GM23338 (cell line): ENCODE measurements around the gene PRPF18. TPM values are rescaled to one million over a fixed set of nuclear protein-coding genes. Genes with fewer than 3 reads are reported as not detected.
A peak's percentile ranks its signal among the peaks of the same experiment; 100 is the strongest.

Experiments used
- ATAC-seq: fragments of 200-7000 bp; cut with Tn5 transposase; 3 replicates; pipeline ENCODE4 v1.9.1; 2020
- DNase-seq: peaks from one replicate; pipeline ENCODE4 v3.0.0-alpha.2; 2015; ENCODE audit warnings: low spot score
- H2AFZ ChIP-seq: fragments of 200-600 bp; sonication (generic); 2 replicates; pipeline ENCODE4 v1.8.0; 2016; ENCODE audit warnings: antibody characterized with exemption, mild to moderate bottlenecking, moderate library complexity
- H3F3A ChIP-seq: fragments of 200-600 bp; sonication (generic); replicated peaks from 2 replicates; pipeline ENCODE4 v1.8.0; 2017; ENCODE audit warnings: antibody characterized with exemption, mixed run types, low read depth
- H3K27ac ChIP-seq: fragments of 200-600 bp; sonication (generic); 2 replicates; pipeline ENCODE4 v1.6.1; 2016; ENCODE audit warnings: low read depth
- H3K27me3 ChIP-seq: fragments of 200-600 bp; sonication (generic); 2 replicates; pipeline ENCODE4 v1.8.0; 2016; ENCODE audit warnings: mild to moderate bottlenecking, mixed run types, moderate library complexity; ENCODE audit not compliant: insufficient read depth
- H3K36me3 ChIP-seq: fragments of 200-600 bp; sonication (generic); 2 replicates; pipeline ENCODE4 v1.8.0; 2016; ENCODE audit warnings: mild to moderate bottlenecking; ENCODE audit not compliant: insufficient read depth
- H3K4me1 ChIP-seq: fragments of 200-600 bp; sonication (generic); 2 replicates; pipeline ENCODE4 v1.8.0; 2016; ENCODE audit warnings: mild to moderate bottlenecking, moderate library complexity; ENCODE audit not compliant: insufficient read depth
- H3K4me2 ChIP-seq: fragments of 200-600 bp; sonication (generic); 2 replicates; pipeline ENCODE4 v1.7.1; 2017; ENCODE audit warnings: mixed run types
- H3K4me3 ChIP-seq: fragments of 200-600 bp; sonication (generic); 2 replicates; pipeline ENCODE4 v1.6.1; 2016; ENCODE audit warnings: mixed run types
- H3K79me2 ChIP-seq: fragments of 200-600 bp; sonication (generic); replicated peaks from 2 replicates; pipeline ENCODE4 v1.8.0; 2017; ENCODE audit warnings: mild to moderate bottlenecking; ENCODE audit not compliant: insufficient read depth
- H3K9me2 ChIP-seq: fragments of 200-600 bp; sonication (generic); 2 replicates; pipeline ENCODE4 v1.8.0; 2017; ENCODE audit not compliant: insufficient read depth
- H4K20me1 ChIP-seq: fragments of 200-600 bp; sonication (generic); replicated peaks from 2 replicates; pipeline ENCODE4 v1.8.0; 2017; ENCODE audit warnings: mild to moderate bottlenecking; ENCODE audit not compliant: insufficient read depth
- H3K27ac Mint-ChIP-seq: 2 replicates; pipeline ENCODE4 v1.8.0; 2020; ENCODE audit warnings: inconsistent platforms, mild to moderate bottlenecking, moderate library complexity, mixed read lengths
- H3K27me3 Mint-ChIP-seq: 3 replicates; pipeline ENCODE4 v1.8.0; 2022; ENCODE audit warnings: low read depth, mild to moderate bottlenecking, moderate library complexity, mixed read lengths, inconsistent platforms; ENCODE audit not compliant: insufficient read depth, poor library complexity
- H3K36me3 Mint-ChIP-seq: 3 replicates; pipeline ENCODE4 v1.8.0; 2021; ENCODE audit warnings: low read depth, mild to moderate bottlenecking, inconsistent platforms, moderate library complexity, mixed read lengths
- H3K4me1 Mint-ChIP-seq: 3 replicates; pipeline ENCODE4 v1.8.0; 2020; ENCODE audit warnings: mild to moderate bottlenecking, inconsistent platforms, mixed read lengths
- H3K4me3 Mint-ChIP-seq: 3 replicates; pipeline ENCODE4 v1.8.0; 2021; ENCODE audit warnings: moderate library complexity, mild to moderate bottlenecking, inconsistent platforms, mixed read lengths
- H3K9me3 Mint-ChIP-seq: 3 replicates; pipeline ENCODE4 v1.8.0; 2020; ENCODE audit warnings: moderate library complexity, mild to moderate bottlenecking, inconsistent platforms, mixed read lengths
- POLR2AphosphoS5 ChIP-seq: IDR thresholded peaks from 2 replicates; pipeline ENCODE4 v1.6.1; 2016; ENCODE audit warnings: antibody characterized with exemption, low read depth
- ZNF331 ChIP-seq: fragments of 250-450 bp; sonication (Bioruptor Pico); IDR thresholded peaks from 2 replicates; pipeline ENCODE4 v1.5.0; 2020; ENCODE audit warnings: low read depth, mild to moderate bottlenecking, moderate library complexity
- polyA plus RNA-seq: library from polyadenylated mRNA; unstranded; fragments of >200 nt; fragmentation: Nextera tagmentation; extraction: Ambion mirVana; gene quantifications from 2 replicates; pipeline ENCODE4 v1.2.1, GENCODE V29; 2016
- total RNA-seq: library from RNA; depleted of rRNA; stranded (reverse); fragments of >200 nt; shearing (Covaris generic); gene quantifications from 2 replicates; pipeline ENCODE4 v1.2.3, GENCODE V29; 2014
- TF ChIP-seq, protein P1 (sequence below), 2 experiments: fragments of 200-600 bp in 1 of 2; sonication (generic) in 1 of 2; conservative IDR thresholded peaks; 2 replicates each; pipeline versions ENCODE4 v1.5.1 to v1.6.1; 2016 to 2017; ENCODE audit warnings: antibody characterized with exemption in 2 of 2, low read depth in 2 of 2, mild to moderate bottlenecking in 2 of 2, moderate library complexity in 1 of 2
- TF ChIP-seq, protein P2 (sequence below): IDR thresholded peaks from 2 replicates; pipeline ENCODE4 v1.6.1; 2016; ENCODE audit warnings: antibody characterized with exemption

PRPF18 gene
- total and polyA plus RNA-seq, 2 experiments from 2014 or later = 15.1 to 17.2 TPM

DNA sequence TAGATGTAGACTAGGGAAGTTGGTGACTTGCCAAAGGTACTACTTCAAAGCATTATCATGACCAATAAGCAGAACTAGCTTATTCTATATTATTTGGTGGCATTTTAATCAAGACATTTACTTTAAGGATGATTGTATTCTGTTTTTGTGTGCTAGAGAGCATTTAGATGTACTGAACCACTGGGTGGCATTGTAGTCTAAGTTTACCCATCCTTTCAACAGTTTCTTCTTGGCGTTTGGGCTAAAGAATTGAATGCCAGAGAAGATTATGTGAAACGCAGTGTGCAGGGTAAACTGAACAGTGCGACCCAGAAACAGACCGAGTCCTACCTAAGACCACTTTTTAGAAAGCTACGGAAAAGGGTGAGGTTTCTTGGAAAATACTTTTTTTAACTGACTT, 26.8 kb downstream of the PRPF18 start:
- H3K27ac Mint-ChIP-seq = no peak overlapping the region
- Histone ChIP-seq H3K4me1 (peaks cover 21% of the 10 kb centered on the region), H3K9me2 (no peaks in the 10 kb centered on the region), H3K36me3 (no peaks in the 10 kb centered on the region; the same call in 1 of the 2 replicates), H3F3A (no peaks in the 10 kb centered on the region), H3K27me3 (no peaks in the 10 kb centered on the region), H3K4me3 (no peak overlapping the region), H3K27ac (no peak overlapping the region), H3K79me2 (no peaks in the 10 kb centered on the region), H3K4me2 (no peak overlapping the region), H2AFZ (no peak overlapping the region), H4K20me1 (no peaks in the 10 kb centered on the region)
- TF ChIP-seq, protein P1, sequence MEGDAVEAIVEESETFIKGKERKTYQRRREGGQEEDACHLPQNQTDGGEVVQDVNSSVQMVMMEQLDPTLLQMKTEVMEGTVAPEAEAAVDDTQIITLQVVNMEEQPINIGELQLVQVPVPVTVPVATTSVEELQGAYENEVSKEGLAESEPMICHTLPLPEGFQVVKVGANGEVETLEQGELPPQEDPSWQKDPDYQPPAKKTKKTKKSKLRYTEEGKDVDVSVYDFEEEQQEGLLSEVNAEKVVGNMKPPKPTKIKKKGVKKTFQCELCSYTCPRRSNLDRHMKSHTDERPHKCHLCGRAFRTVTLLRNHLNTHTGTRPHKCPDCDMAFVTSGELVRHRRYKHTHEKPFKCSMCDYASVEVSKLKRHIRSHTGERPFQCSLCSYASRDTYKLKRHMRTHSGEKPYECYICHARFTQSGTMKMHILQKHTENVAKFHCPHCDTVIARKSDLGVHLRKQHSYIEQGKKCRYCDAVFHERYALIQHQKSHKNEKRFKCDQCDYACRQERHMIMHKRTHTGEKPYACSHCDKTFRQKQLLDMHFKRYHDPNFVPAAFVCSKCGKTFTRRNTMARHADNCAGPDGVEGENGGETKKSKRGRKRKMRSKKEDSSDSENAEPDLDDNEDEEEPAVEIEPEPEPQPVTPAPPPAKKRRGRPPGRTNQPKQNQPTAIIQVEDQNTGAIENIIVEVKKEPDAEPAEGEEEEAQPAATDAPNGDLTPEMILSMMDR (conservative IDR thresholded peaks at IDR 0.05; ENCODE audit: low read depth in 2 of 2) = peak; percentile 59 to 60
- no peak for TF ChIP-seq ZNF331
- peaks cover 28% of the 10 kb centered on the region for H3K4me1 Mint-ChIP-seq
- DNase-seq (peak; percentile 50), ATAC-seq (no peak; the same call in 2 of the 3 replicates)
- no peaks in the 10 kb centered on the region for H3K9me3 Mint-ChIP-seq
- H3K27me3 Mint-ChIP-seq = no peaks in the 10 kb centered on the region
- H3K36me3 Mint-ChIP-seq = peaks cover 23% of the 10 kb centered on the region; the same call in 2 of the 3 replicates
- H3K4me3 Mint-ChIP-seq = no peak overlapping the region

DNA sequence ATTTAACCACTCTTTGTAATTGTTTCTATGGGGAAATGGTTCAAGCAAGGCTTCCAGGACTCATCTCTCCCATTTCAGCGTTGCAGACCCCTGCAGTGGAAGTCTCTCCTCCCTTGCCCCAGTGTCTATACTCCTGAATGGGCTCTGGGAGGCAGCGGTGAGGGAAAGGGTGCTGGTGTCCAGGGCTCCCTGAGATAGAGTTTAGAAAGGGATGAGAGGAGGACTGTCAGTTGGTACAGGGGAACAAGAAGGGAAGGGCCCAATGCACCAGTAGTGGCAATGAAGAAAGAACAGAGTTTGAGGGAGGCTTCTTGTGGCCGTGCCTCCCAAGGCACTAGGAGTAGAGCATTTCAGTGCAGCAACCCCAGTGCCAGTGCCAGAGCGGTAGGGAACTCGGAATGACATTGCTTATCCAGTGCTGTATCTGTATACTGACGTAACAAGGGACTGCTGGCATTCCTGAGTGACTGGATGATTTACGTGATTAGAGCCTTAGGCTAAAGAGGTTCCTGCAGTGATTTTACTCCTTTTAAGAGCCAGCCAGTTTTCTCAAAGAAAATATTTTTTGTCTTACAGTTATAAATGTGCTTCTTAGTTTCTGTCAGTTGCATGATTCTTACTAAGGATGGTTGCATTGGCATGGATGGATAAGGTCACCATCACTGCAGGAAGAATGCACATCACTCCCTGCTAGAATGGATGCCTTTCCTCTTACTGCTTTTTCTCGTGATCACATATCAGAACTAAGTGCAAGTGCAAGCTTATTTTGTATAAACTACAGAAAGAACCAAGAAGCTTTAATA, 28.0 kb downstream of the PRPF18 start:
- Histone ChIP-seq H2AFZ (no peak overlapping the region), H3K27ac (peak overlapping the region; percentile 1; the same call in 1 of the 2 replicates), H3F3A (no peaks in the 10 kb centered on the region), H3K36me3 (no peaks in the 10 kb centered on the region; the same call in 1 of the 2 replicates), H3K4me3 (no peak overlapping the region), H4K20me1 (no peaks in the 10 kb centered on the region), H3K4me1 (peaks cover 20% of the 10 kb centered on the region), H3K27me3 (no peaks in the 10 kb centered on the region), H3K4me2 (peak overlapping the region; percentile 35; the same call in 1 of the 2 replicates), H3K9me2 (no peaks in the 10 kb centered on the region), H3K79me2 (no peaks in the 10 kb centered on the region)
- peak overlapping the region; percentile 77 for H3K27ac Mint-ChIP-seq
- H3K27me3 Mint-ChIP-seq = no peaks in the 10 kb centered on the region
- peaks cover 26% of the 10 kb centered on the region; the same call in 2 of the 3 replicates for H3K36me3 Mint-ChIP-seq
- TF ChIP-seq, protein P2, sequence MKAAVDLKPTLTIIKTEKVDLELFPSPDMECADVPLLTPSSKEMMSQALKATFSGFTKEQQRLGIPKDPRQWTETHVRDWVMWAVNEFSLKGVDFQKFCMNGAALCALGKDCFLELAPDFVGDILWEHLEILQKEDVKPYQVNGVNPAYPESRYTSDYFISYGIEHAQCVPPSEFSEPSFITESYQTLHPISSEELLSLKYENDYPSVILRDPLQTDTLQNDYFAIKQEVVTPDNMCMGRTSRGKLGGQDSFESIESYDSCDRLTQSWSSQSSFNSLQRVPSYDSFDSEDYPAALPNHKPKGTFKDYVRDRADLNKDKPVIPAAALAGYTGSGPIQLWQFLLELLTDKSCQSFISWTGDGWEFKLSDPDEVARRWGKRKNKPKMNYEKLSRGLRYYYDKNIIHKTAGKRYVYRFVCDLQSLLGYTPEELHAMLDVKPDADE = no peak
- TF ChIP-seq, protein P1 (conservative IDR thresholded peaks at IDR 0.05; ENCODE audit: low read depth in 2 of 2) = peak; percentile 41 to 55
- no peak for TF ChIP-seq POLR2AphosphoS5
- H3K4me3 Mint-ChIP-seq = no peak overlapping the region
- peak; percentile 92 for ATAC-seq
- H3K9me3 Mint-ChIP-seq = no peaks in the 10 kb centered on the region
- DNase-seq = peak; percentile 55
- peaks cover 22% of the 10 kb centered on the region for H3K4me1 Mint-ChIP-seq
